Urothelium cell line (cell line): ENCODE data around the gene SRD5A1.

Experiments
- DNase-seq: peaks from one replicate; pipeline ENCODE4 v3.0.0; 2011; ENCODE audit warnings: low spot score, mixed read lengths
- FAIRE-seq: peaks from 2 replicates; lab custom pipeline; 2011; peaks lifted over from hg19 to GRCh38; lab: Jason Lieb, UNC

SRD5A1 gene

GRCh38 chr5:6710551-6711318, 77.5 kb downstream of the SRD5A1 start:
- FAIRE-seq (no peak), DNase-seq (no peak)

DNA sequence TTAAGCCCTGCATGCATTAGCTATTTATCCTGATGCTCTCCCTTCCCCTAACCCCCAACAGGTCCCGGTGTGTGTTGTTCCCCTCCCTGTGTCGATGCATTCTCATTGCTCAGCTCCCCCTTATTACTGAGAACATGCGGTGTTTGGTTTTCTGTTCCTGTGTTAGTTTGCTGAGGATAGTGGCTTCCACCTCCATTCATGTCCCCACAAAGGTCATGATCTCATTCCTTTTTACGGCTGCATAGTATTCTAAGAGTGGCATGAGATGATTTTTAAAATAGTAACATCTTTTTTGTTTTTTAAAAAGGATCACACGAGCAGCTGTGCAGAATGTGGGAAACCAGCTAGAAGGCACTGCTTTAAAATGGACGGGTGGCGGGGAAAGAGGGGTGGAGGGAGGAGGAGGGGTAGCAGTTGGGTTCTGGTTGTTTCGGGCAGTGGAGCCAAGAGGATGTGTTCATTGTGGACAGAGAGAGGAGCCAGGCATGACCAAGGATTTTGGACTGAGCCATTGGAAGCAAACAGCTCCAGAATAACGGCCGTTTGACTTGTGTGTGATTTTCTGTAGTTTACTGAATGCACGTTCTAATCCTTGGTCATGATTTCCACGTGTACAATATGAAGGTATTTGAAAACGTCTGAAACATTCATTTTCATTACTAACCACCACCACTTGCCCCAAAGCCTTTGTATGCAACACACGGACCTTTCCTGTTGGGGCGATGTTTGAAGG, 78.3 kb downstream of the SRD5A1 start:
- FAIRE-seq (no peak), DNase-seq (no peak)

DNA sequence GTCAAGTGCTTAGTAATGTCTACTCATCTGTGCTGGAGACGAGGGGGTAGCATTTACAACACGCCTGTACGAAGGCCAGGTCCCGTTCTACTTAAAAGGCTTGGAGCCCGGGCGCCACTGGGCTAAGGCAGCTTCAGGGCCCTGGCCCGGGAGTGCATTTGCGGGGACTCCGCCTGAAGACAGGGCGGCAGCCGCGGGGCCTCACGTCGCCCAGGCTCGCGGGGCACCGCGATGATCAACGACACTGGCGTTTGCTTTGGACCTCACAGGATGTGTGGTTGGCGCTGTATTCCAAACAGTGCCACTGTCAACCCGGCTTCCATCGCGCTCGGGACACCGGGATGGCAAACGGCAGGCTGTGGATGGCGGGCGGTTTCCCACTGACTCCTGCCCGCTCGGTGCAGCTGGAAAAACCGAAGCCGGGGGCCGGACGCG, 78.9 kb downstream of the SRD5A1 start:
- DNase-seq (peak; percentile 60), FAIRE-seq (no peak)

GRCh38 chr5:6712577-6713273, 79.5 kb downstream of the SRD5A1 start:
- FAIRE-seq = peak; percentile 83
- DNase-seq = peak; percentile 93

DNA sequence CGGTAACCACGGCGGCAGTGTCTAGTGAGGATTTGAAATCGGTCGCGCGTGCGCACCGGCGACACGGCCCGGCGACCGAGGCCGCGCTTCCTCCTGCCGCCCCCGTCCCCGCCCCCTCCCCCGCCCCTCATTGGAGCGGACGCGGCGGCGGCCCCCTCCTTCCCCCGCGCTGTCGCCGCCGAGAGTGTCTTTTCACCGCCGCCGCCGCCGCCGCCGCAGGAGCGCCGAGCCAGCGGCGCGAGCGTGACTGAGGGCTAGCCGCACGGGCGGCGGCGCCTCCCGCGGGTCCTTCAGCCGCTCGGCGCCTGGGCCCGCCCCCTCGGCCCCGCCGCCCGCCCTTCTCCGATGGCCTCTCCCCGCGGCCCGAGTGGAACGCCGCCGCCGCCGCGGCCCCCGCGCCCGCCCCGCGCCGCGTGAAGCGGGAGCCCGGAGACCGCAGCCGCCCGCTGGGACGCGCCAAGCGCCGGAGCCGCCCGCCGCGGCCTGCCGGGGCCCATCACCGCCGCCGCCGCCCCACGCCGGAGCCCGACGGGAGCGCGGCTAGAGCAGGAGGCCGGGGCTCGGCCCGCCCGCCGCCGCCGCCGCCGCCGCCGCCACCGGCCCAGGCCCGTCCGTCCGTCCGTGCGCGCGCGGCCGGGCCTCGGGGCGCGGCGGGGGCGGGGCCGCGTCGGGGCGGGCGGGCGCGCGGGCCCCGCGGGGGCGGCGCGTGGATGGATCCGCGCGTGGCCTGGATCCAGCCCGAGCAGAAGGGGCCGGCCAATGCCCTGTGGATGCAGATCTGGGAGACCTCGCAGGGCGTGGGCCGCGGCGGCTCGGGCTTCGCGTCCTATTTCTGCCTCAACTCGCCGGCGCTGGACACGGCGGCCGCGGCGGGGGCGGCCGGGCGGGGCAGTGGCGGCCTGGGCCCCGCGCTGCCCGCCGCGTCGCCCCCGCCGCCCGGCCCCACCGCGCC, 80.3 kb downstream of the SRD5A1 start, which contains the start of gene TENT4A:
Gene TENT4A, plus strand, starts transcription at position 159 of the 952 bp plus-strand sequence. Its CDS starts 552 bp downstream, at position 711.
- DNase-seq (peak; percentile 100), FAIRE-seq (no peak)

DNA sequence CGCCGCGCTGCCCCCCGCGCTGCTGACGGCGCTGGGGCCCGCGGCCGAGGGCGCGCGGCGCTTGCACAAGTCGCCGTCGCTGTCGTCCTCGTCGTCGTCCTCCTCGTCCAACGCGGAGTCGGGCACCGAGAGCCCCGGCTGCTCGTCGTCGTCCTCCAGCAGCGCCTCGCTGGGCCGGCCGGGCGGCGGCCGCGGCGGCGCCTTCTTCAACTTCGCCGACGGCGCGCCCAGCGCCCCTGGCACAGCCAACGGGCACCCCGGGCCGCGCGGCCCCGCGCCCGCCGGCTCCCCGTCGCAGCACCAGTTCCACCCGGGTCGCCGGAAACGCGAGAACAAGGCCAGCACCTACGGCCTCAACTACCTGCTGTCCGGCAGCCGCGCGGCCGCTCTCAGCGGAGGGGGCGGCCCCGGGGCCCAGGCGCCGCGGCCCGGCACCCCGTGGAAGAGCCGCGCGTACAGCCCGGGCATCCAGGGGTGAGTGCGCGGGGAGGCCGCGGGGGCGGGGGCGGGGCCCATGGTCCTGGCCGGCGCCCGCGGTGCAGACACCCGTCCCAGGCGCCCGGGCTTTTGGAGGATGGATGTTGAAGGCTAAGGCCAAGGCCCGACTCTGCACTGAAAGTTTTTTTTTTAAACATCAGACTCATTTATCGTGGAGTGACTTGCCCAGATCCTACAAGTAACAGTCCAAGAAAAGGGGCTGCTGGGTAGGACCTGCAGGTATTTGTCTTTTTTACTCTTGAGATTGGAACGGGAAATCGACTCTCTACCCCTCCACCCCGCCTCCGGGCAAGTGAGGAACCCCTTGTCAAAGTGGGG, 81.2 kb downstream of the SRD5A1 start:
- DNase-seq (peak; percentile 45), FAIRE-seq (no peak)

DNA sequence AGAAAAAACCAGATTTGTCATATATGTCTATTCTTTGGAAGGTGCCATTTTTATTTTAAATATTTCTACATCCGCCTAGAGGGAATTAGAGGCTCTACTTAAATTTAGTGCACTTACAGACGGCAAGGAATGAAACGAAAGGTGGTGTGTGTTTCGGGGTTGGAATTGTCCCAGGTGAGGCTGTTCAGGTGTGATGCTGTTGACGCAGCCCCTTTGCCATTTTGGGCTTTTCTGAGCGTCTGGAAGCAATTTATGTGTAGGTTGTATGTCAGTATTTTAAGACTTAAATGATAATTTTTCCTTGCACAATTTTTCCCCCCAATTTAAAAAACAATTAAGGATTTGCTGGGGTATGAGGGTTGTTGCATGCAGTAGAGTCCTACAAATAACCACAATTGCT, 82.0 kb downstream of the SRD5A1 start:
- FAIRE-seq (no peak), DNase-seq (no peak)

GRCh38 chr5:6715758-6716628, 82.8 kb downstream of the SRD5A1 start:
- DNase-seq (no peak), FAIRE-seq (no peak)

GRCh38 chr5:6716629-6717149, 83.4 kb downstream of the SRD5A1 start:
- peak; percentile 5 for FAIRE-seq
- DNase-seq = no peak

DNA sequence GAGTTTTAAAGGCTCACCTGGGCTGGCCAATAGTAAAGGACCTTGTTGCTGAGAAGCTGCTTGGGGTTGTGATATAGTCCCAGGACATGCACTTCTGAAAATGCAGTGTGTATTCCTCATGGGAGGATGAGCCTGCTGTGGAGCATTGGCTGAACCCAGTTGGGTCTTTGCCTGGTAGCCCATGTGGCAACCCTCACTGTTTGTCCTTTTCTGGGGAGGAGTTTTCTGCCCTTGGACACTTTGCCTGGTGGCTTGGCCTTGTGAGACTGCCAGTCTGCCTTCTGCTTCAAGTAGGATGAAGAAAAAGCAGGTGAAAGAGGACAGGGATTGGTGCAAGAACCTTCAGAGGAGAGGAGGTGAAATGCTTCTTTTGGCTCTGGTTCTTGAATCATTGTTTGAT, 84.0 kb downstream of the SRD5A1 start:
- no peak for FAIRE-seq
- no peak for DNase-seq

GRCh38 chr5:6717687-6718086, 84.4 kb downstream of the SRD5A1 start:
- DNase-seq (no peak), FAIRE-seq (no peak)

DNA sequence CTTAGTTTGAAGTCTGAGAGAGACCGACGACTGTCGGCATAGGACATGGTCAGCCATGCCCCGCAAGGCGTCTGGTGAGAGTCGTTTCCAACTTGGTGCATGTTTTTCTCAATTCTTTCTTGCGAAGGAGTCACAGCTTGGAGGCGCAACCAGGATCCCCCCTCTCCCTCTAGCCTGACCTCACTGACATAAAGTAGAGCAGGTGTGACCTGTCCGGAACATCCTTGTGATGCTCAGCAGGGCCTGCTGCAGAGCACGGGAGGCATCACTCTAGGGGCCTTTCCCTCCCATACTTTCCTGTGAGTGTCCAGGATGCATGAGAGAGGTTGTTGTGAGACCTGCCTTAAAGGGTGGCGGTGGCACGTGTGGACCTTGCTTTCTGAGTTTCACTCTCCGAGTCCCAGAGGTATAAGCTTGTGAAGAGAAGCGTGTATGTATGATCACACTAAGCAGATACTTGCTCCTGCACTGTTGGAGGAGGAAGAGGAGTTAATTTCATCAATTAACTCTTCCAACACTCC, 85.0 kb downstream of the SRD5A1 start:
- no peak for FAIRE-seq
- DNase-seq = no peak

- DNase-seq = no peak
- FAIRE-seq = no peak
These were observed 85.5 kb downstream of the SRD5A1 start for GRCh38 chr5:6718718-6719117.

- FAIRE-seq (no peak), DNase-seq (no peak)
These were observed 86.2 kb downstream of the SRD5A1 start for GRCh38 chr5:6719417-6719816.

DNA sequence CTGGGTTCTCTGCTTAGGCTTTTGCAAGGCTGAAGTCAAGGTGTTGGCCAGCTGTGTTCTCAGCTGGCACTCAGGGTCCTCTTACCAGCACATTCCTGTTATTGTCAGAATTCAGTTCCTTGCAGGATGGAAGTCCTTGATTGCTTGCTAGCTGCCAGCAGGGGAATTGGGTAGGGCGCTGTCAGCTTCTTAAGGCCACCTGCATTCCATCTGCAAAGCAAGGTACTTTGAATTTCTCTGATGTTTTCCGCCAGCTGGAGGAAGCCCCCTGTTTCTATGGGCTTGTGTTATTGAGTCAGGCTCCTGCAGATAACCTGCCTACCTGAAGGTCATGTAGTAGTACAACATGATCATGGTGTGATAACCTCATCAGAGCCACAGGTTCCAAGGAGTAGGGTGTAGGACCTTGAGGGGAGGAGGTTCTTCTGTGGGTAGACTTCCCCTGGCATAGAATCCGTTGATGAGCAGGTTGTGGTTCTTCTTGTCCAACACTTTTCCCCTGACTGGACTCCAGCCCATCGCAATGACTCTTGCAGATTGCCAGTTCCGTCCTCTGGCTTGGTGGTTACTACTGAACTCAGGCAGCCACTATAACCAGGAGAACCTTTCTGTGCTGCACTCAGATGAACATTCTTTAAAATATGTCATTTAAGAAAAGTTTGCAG, 86.8 kb downstream of the SRD5A1 start:
- no peak for DNase-seq
- FAIRE-seq = no peak

- FAIRE-seq = no peak
- DNase-seq = no peak
These were observed 87.3 kb downstream of the SRD5A1 start for GRCh38 chr5:6720561-6720921.

- FAIRE-seq = no peak
- no peak for DNase-seq
These were observed 88.2 kb downstream of the SRD5A1 start for GRCh38 chr5:6721442-6721841.

DNA sequence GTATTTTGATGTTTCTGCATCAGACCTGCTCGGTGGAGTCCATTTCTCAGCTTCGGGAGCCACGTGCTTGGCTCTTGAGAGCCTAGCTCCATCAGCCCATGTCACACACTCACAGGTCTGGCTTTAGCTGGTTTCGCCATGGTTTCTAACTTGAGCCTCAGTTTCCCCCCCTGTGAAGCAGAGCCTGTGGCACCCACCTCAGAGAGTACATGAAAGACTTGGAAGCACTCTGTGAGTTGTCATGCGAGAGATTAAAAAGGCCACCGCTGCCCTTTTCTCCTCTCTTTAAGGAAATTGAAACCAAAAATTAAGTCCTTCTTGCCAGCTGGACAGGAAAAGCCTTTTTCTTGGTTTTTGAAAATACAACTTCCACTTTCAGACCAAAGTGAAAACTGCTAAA, 88.8 kb downstream of the SRD5A1 start:
- no peak for DNase-seq
- no peak for FAIRE-seq
